PFSK-1 (cell line): ENCODE results near the gene SH3GL1.

Source experiments
- POLR2AphosphoS5 ChIP-seq: IDR thresholded peaks from 2 replicates; pipeline ENCODE4 v1.6.1; 2012; ENCODE audit warnings: low read depth, mild to moderate bottlenecking, control low read depth, low read length, moderate library complexity
- TF ChIP-seq, protein P1 (sequence below), 2 experiments: IDR thresholded peaks; 2 replicates each; pipeline versions ENCODE4 v1.6.1 to v1.8.0; 2011 to 2012; ENCODE audit warnings: low read depth in 2 of 2, low read length in 2 of 2, control low read depth in 1 of 2, inconsistent platforms in 1 of 2, mild to moderate bottlenecking in 1 of 2, moderate library complexity in 1 of 2; ENCODE audit not compliant: insufficient read depth in 1 of 2

DNA sequence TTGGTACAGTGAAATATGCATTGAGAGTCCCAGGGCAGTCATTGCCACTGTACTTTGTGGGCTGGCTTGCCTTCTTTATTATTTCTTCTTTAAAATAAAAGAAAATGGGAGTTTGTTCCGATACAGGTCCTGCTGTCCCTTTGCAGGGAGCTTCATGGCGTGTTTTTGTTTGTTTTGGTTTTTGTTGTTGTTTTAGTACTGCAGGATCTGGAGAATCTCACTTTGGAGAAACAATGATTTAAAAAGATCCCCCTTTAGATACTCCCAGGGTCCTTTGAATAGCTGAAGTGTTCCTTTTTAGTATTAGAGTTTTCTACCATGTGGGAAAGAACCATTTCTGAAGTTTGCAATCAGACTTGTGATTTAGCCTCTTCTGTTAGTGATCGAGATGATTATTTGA is 13.2 kb upstream of the SH3GL1 start:
- no peak for TF ChIP-seq POLR2AphosphoS5
- TF ChIP-seq, protein P1, sequence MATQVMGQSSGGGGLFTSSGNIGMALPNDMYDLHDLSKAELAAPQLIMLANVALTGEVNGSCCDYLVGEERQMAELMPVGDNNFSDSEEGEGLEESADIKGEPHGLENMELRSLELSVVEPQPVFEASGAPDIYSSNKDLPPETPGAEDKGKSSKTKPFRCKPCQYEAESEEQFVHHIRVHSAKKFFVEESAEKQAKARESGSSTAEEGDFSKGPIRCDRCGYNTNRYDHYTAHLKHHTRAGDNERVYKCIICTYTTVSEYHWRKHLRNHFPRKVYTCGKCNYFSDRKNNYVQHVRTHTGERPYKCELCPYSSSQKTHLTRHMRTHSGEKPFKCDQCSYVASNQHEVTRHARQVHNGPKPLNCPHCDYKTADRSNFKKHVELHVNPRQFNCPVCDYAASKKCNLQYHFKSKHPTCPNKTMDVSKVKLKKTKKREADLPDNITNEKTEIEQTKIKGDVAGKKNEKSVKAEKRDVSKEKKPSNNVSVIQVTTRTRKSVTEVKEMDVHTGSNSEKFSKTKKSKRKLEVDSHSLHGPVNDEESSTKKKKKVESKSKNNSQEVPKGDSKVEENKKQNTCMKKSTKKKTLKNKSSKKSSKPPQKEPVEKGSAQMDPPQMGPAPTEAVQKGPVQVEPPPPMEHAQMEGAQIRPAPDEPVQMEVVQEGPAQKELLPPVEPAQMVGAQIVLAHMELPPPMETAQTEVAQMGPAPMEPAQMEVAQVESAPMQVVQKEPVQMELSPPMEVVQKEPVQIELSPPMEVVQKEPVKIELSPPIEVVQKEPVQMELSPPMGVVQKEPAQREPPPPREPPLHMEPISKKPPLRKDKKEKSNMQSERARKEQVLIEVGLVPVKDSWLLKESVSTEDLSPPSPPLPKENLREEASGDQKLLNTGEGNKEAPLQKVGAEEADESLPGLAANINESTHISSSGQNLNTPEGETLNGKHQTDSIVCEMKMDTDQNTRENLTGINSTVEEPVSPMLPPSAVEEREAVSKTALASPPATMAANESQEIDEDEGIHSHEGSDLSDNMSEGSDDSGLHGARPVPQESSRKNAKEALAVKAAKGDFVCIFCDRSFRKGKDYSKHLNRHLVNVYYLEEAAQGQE (IDR thresholded peaks at IDR 0.05; ENCODE audit: insufficient read depth in 1 of 2, low read depth in 2 of 2, low read length in 2 of 2), result no peak
